Measurements from ENCODE around the gene HECW1.

DNA sequence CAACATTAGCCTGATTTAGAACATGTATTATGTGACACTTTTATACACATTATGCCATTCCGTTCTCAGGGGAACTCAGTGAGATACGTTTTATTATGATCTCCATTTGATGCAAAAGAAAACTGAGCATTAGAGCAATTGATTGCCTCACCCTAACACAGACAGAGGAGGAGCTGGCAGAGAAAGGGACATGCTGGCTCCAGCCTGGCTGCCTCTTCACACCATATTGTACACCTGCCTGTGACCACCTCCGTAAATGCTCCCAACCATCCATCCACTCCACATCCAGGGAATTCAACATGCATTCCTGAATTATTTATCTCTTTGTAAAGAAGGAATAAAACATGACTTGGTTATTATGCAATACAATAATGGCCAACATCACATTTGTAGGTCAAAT is 275.5 kb downstream of the HECW1 start:
- TF ChIP-seq, protein P1, sequence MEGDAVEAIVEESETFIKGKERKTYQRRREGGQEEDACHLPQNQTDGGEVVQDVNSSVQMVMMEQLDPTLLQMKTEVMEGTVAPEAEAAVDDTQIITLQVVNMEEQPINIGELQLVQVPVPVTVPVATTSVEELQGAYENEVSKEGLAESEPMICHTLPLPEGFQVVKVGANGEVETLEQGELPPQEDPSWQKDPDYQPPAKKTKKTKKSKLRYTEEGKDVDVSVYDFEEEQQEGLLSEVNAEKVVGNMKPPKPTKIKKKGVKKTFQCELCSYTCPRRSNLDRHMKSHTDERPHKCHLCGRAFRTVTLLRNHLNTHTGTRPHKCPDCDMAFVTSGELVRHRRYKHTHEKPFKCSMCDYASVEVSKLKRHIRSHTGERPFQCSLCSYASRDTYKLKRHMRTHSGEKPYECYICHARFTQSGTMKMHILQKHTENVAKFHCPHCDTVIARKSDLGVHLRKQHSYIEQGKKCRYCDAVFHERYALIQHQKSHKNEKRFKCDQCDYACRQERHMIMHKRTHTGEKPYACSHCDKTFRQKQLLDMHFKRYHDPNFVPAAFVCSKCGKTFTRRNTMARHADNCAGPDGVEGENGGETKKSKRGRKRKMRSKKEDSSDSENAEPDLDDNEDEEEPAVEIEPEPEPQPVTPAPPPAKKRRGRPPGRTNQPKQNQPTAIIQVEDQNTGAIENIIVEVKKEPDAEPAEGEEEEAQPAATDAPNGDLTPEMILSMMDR (IDR thresholded peaks at IDR 0.05 in 4 of 5, conservative IDR thresholded peaks at IDR 0.05 in 1 of 5), result no peak
- no peak for TF ChIP-seq POLR2A (IDR thresholded peaks at IDR 0.05)
